ENCODE data around the gene BRD7.

GRCh38 chr16:50276326-50276640 is 92.5 kb downstream of the BRD7 start:
- TF ChIP-seq EZH2 (optimal IDR thresholded peaks at IDR 0.05; ENCODE audit: low read depth, low read length) (no peak), EZH2phosphoT487 (IDR thresholded peaks at IDR 0.05; ENCODE audit: low read length) (no peak)
- TF ChIP-seq, protein P1, sequence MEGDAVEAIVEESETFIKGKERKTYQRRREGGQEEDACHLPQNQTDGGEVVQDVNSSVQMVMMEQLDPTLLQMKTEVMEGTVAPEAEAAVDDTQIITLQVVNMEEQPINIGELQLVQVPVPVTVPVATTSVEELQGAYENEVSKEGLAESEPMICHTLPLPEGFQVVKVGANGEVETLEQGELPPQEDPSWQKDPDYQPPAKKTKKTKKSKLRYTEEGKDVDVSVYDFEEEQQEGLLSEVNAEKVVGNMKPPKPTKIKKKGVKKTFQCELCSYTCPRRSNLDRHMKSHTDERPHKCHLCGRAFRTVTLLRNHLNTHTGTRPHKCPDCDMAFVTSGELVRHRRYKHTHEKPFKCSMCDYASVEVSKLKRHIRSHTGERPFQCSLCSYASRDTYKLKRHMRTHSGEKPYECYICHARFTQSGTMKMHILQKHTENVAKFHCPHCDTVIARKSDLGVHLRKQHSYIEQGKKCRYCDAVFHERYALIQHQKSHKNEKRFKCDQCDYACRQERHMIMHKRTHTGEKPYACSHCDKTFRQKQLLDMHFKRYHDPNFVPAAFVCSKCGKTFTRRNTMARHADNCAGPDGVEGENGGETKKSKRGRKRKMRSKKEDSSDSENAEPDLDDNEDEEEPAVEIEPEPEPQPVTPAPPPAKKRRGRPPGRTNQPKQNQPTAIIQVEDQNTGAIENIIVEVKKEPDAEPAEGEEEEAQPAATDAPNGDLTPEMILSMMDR (IDR thresholded peaks at IDR 0.05; ENCODE audit: low read length): no peak

All from MM.1S (cell line).